ENCODE results near the gene IDH2. TPM values are rescaled to one million over a fixed set of nuclear protein-coding genes. Genes with fewer than 3 reads are reported as not detected.

Gene IDH2
- total RNA-seq, 1 donor from 2014 or later: 218 TPM

DNA sequence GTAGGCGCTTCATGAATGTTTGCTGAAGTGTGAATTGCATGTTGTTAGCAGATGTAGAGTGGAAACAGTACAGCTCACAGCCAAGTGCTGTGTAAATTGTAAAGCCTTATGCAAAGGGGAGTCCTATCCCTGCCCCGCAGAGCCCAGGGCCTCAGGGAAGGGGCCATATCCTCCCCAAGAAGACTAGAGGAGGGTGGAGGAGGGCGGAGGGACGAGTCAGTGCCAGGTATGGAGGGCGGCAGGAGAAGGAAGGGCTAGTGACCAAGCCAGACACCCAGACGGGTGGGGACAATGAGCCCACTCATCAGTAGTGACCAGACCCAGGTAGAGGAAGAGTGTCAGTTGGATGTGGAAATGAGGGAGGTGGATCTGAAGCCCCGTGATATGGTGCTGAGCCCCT lies 56.0 kb downstream of the IDH2 start:
- Mint-ChIP-seq H3K4me1 (peaks cover 65% of the 10 kb centered on the region), H3K27me3 (ENCODE audit: low read depth) (no peaks in the 10 kb centered on the region), H3K27ac (ENCODE audit: unreplicated experiment) (peak overlapping the region; percentile 83), H3K9me3 (no peaks in the 10 kb centered on the region), H3K36me3 (ENCODE audit: low read depth) (no peaks in the 10 kb centered on the region), H3K4me3 (no peak overlapping the region)
- TF ChIP-seq CTCF (conservative IDR thresholded peaks at IDR 0.05): no peak
- DNase-seq (ENCODE audit: low read depth, low spot score): no peak

GRCh38 chr15:90044916-90045371 lies 57.3 kb downstream of the IDH2 start:
- H3K27me3 Mint-ChIP-seq (ENCODE audit: low read depth): no peaks in the 10 kb centered on the region
- no peak for TF ChIP-seq CTCF (conservative IDR thresholded peaks at IDR 0.05)
- H3K4me1 Mint-ChIP-seq: peaks cover 70% of the 10 kb centered on the region
- no peak for DNase-seq (ENCODE audit: low read depth, low spot score)
- H3K36me3 Mint-ChIP-seq (ENCODE audit: low read depth): no peaks in the 10 kb centered on the region
- H3K4me3 Mint-ChIP-seq: peak overlapping the region; percentile 41
- peak overlapping the region; percentile 52 for H3K27ac Mint-ChIP-seq (ENCODE audit: unreplicated experiment)
- H3K9me3 Mint-ChIP-seq: no peaks in the 10 kb centered on the region

- Mint-ChIP-seq H3K27ac (ENCODE audit: unreplicated experiment) (peak overlapping the region; percentile 96), H3K9me3 (no peaks in the 10 kb centered on the region), H3K4me1 (peaks cover 70% of the 10 kb centered on the region), H3K36me3 (ENCODE audit: low read depth) (no peaks in the 10 kb centered on the region), H3K4me3 (no peak overlapping the region), H3K27me3 (ENCODE audit: low read depth) (no peaks in the 10 kb centered on the region)
- no peak for DNase-seq (ENCODE audit: low read depth, low spot score)
- TF ChIP-seq CTCF (conservative IDR thresholded peaks at IDR 0.05): no peak
Measured at GRCh38 chr15:90044191-90044590, 58.1 kb downstream of the IDH2 start.

GRCh38 chr15:90043530-90044010 lies 58.7 kb downstream of the IDH2 start:
- no peak for DNase-seq (ENCODE audit: low read depth, low spot score)
- Mint-ChIP-seq H3K27me3 (ENCODE audit: low read depth) (no peaks in the 10 kb centered on the region), H3K36me3 (ENCODE audit: low read depth) (no peaks in the 10 kb centered on the region), H3K9me3 (no peaks in the 10 kb centered on the region), H3K27ac (ENCODE audit: unreplicated experiment) (peak overlapping the region; percentile 96), H3K4me1 (peaks cover 66% of the 10 kb centered on the region), H3K4me3 (peak overlapping the region; percentile 71)
- no peak for TF ChIP-seq CTCF (conservative IDR thresholded peaks at IDR 0.05)

GRCh38 chr15:90042766-90043529 lies 59.3 kb downstream of the IDH2 start:
- Mint-ChIP-seq H3K4me1 (peaks cover 72% of the 10 kb centered on the region), H3K9me3 (no peaks in the 10 kb centered on the region), H3K27ac (ENCODE audit: unreplicated experiment) (peak overlapping the region; percentile 96), H3K4me3 (peak overlapping the region; percentile 71), H3K27me3 (ENCODE audit: low read depth) (no peaks in the 10 kb centered on the region), H3K36me3 (ENCODE audit: low read depth) (no peaks in the 10 kb centered on the region)
- peak; percentile 44 for DNase-seq (ENCODE audit: low read depth, low spot score)
- no peak for TF ChIP-seq CTCF (conservative IDR thresholded peaks at IDR 0.05)
